PC-9 (cell line): ENCODE measurements around the gene SLC22A12.

Experiments
- EZH2 ChIP-seq: fragments of 200-600 bp; sonication (generic); IDR thresholded peaks from 2 replicates; pipeline ENCODE4 v1.8.0; 2017; ENCODE audit warnings: antibody characterized with exemption, low read depth
- TF ChIP-seq, protein P1 (sequence below): fragments of 200-600 bp; sonication (generic); conservative IDR thresholded peaks from 2 replicates; pipeline ENCODE4 v1.6.1; 2017; ENCODE audit warnings: mixed run types, antibody characterized with exemption, mild to moderate bottlenecking, moderate library complexity

DNA sequence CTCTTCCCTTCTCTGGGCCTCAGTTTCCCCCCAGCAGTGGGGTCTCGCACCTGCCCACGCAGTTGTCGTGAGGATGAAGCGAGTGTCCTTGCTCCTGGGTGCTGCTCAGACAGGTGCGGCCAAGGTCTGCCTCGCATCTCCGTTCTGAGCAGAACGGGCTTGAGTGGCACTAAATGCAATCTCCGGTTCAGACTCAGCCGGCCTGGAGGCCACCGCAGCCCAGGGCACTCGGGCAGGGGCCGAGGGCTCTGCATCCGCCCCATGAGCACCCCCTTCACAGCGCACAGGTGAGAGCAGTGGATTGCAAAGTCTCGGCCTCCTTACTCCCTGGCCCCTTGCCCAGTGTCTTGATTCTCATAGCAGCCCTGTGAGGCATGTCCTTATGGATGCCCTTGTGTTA lies 30.1 kb upstream of the SLC22A12 start:
- TF ChIP-seq, protein P1, sequence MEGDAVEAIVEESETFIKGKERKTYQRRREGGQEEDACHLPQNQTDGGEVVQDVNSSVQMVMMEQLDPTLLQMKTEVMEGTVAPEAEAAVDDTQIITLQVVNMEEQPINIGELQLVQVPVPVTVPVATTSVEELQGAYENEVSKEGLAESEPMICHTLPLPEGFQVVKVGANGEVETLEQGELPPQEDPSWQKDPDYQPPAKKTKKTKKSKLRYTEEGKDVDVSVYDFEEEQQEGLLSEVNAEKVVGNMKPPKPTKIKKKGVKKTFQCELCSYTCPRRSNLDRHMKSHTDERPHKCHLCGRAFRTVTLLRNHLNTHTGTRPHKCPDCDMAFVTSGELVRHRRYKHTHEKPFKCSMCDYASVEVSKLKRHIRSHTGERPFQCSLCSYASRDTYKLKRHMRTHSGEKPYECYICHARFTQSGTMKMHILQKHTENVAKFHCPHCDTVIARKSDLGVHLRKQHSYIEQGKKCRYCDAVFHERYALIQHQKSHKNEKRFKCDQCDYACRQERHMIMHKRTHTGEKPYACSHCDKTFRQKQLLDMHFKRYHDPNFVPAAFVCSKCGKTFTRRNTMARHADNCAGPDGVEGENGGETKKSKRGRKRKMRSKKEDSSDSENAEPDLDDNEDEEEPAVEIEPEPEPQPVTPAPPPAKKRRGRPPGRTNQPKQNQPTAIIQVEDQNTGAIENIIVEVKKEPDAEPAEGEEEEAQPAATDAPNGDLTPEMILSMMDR = no peak
- TF ChIP-seq EZH2 = no peak
